HG02840 (cell line): ENCODE measurements around the gene THBS4.
A peak's percentile ranks its signal among the peaks of the same experiment; 100 is the strongest.

Experiments used
- ATAC-seq: cut with Tn5 transposase; IDR thresholded peaks from one replicate; pipeline ENCODE4 v1.9.1; 2021; ENCODE audit warnings: mild to moderate bottlenecking, moderate library complexity, moderate number of reproducible peaks; ENCODE audit not compliant: unreplicated experiment, low FRiP score

The THBS4 gene

DNA sequence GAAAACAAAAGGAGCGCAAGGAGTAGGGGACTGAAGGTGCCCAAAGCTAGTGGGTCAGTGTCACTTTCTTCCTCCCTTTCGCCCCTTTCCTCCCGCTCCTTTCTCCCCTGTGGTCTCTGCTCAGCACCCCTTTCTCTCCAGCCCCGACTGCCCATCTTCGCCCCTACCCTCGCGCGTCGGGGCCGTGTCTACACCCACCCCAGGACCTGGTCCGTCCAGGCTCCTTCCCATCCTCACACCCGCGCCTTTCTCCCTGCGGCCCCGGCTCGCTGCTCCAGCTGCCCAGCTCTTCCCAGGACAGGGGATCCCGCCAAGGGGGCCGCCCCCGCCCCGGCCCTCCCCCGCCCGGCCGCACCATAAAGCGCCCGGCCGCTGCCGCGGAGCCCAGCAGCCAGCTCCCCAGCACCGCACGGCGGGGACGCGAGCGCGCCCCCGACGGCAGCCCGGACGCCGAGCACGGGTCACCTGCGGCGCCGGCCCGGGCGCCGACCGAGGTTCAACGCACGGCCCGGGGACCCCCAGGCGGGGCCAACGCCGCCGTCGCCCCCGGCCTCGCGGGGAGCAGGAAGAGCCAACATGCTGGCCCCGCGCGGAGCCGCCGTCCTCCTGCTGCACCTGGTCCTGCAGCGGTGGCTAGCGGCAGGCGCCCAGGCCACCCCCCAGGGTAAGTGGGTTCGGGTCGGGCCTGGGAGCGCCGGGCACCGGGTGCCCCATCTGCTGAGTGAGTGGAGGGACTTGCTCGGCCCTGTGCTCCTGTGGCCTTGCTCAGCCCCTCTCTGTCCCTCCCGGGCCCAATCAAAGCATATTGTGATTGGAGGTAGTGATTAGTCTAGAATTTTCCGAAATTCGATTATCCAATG is at the start of gene THBS4:
TSS of gene THBS4 (plus strand) at position 387 of the 860 bp plus-strand sequence. CDS start at position 577, 190 bp downstream.
- no peak for ATAC-seq

DNA sequence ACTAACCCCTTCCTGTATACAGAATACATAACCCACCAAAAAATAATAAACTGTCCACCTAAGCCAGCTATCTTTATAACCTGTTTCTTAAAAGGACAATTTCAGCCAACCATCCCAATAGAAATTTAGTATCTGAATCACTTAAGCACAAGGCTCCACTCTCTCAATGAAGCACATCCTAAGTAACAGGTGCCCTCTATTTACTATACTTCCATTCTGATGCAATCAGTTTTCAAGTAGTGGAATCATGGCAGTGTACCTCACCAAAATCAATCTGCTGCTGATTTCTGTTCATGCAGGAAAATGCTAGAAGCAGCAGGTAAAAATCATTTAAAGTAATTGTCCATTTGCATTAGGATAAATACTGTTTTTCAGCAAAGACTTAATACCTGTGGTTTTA is 48.9 kb upstream of the THBS4 start:
- no peak for ATAC-seq

DNA sequence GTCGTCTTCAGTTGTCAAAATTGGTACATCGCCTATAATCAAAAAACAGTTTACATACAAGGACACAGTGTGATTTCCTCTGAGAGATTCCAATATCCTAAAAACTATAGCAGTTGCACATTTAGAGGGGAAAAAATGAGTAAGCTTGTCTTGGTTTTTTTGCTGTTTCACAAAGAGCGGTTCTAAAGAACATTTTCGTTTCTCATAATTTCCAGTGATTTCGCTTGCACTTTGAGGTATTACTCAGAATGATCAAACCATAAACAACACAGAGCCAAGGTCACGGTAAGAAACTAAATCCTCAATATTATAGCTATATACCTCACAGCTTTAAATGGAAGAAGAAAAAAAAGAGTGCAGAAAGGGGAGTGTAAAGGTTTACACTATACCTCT is 44.9 kb upstream of the THBS4 start:
- peak; percentile 48 for ATAC-seq

DNA sequence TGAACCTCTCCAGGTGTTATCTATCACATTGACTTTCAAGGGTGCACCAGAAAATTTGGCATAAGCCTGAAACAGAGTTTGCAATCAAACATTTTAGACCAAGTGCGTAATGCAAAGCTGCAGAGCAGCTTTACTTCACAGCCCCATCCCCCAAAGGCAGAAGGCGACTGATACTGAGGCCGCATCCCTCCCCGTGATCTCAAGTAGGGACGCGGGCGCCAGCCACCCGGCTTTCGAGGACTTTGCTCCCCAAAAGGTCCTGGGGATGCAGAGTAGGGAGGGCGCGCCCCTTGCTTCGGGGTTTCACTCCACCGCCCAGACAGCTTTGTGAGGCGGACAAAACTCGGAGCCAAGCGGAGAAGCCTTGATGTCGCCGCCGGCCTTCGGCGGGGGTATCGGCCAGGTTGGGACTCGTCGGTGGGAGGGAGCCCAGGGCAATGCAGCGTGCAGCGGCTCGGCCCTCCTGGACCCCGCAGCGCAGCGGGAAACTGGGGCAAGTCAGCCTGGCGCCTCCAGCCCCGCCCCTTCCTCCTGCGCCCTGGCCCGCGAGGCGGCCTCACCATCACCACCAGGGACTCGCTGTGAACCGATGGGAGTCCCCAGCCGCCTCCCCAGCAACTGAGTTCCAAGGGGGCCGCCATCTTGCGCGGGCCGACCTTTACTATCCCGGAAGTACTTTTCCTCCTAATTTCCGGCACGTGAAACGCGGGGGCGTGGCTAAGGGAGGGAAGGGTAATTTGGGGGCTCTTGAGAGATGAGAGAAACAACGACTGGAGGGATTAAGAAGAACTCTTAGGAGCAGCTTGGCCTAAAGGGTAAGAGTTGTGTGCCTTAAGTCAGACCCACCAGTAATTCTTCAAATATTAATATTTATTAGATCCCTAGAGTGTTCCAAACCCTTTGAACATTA is 44.3 kb upstream of the THBS4 start, which contains the start of gene MTX3:
TSS of gene MTX3 (minus strand) at position 665 of the 910 bp plus-strand sequence. CDS start at position 641, 24 bp downstream.
- ATAC-seq = peak; percentile 85

DNA sequence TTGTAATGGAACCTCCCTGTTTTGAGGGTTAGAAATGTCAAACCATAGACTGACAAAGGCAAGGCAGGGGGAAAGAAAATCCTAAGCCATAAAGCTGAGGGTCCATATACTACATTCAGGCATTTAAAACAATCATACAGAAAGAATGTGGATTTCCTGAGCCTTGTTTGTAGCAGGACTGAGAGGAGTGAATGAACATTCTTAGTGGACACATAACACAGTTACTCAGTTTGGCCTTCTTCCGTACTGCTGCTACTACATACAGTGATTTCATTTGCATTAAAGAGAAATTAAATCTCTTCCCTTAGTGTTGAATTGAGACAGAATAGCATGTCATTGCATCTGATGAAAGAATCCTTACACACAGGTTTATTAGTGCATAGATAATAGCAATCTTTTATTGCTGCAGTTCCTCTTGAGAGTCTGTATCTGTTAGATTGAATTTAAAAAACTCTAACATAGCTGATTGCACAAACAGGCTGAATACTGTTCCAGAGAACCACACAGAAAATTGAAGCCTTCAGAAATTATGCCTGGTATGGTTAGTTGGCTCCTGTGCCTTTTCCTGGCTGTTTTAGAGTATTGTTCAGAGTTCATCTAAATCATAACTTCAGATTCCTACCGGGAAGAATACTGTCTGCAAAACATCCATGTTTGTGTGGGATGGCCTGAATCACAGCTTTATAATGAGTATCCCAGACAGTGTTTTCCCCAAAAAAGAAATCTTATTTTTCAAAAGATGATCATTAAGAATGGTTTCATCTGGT is 42.1 kb upstream of the THBS4 start:
- ATAC-seq = no peak

DNA sequence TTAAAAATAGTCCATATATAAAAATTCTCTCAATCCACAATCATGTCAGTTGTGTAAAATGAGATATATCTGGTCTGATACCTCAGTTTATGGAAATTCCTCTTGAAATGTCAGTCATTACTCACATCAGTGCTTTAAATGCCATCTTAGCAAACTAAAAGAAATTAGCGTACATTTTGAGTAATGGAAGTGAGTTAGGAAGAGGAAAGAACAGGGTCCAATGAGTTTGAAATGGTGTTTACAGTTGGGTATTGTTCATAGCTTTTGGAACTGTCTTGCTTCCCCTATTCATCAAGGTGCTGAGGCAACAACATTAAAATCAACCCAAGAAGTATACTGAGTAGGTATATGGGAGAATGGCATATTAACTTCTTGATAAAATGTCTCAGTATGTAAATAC is 35.4 kb upstream of the THBS4 start:
- no peak for ATAC-seq

DNA sequence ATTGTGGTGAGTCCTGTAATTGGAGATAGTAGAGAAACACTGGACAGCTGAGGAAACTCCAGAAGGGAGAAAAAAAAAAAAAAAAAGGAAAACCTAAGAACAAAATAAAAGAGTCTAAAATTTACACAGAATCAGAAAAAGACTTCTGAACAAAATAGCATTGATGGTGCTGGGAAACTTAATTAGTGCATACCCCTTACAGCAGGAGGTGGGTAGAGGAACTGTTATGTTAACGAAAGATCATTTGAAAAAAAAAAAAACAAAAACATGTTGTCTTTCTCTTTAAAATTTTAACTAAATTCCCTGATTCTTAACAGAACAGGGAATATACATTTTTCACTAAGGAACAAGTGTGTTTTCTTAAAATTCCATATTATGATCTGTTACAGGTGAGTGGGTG is 32.5 kb upstream of the THBS4 start:
- ATAC-seq = no peak

DNA sequence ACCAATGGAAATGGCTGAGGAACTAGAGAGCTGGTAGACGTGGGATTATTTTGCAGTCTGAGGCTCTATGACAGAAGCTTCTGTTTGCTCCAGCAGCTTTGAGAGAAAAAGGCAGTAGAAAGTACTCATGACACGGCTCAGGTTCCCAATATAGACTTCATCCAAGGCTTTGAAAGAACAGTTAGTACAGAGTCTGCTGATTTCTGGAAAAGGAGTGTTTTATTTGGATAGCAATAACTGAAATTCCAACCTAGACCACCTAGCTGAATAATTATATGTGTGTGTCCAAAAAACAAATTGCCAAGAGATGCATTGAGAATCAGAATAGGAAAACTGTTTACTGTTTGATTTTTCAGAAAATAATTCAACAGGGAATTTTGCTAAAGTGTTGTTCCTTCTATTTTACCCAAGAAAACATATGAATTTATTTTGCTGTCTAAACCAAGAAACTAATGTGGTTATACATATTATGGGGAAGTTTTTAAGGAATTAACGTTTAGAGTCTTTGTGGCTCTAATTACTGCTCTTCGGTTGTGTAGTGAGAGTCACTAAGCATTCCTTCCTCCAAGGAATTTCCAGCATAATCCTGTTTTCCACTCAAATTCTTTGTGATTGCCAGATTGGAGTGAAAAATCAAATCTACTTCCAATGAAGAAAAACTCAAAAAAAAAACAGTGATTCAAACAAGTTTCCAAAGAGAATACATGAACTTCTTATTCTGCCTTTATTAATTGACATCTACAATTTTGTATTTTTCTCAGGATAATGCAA is 26.0 kb upstream of the THBS4 start:
- ATAC-seq = no peak

DNA sequence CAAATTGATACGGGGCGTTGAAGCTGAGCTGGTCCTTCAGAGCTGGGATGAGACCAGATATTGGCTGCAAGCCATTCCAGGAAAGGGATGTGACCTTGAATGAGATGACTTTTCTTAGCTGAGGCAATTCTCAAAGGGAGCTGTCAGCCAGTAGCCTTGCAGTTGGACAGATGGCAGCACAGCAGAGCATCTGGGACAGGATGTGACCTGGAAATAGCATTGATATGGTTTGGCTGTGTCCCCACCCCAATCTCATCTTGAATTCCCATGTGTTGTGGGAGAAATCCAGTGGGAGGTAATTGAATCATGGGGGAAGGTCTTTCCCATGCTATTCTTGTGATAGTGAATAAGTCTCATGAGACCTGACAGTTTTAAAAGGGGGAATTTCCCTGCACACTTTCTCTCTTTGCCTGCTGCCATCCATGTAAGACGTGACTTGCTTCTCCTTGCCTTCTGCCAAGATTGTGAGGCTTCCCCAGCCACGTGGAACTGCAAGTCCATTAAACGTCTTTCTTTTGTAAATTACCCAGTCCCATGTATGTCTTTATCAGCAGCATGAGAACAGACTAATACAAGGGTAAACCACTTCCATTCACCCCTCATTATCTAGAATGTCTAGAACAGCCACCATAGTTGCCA is 24.3 kb upstream of the THBS4 start:
- no peak for ATAC-seq

DNA sequence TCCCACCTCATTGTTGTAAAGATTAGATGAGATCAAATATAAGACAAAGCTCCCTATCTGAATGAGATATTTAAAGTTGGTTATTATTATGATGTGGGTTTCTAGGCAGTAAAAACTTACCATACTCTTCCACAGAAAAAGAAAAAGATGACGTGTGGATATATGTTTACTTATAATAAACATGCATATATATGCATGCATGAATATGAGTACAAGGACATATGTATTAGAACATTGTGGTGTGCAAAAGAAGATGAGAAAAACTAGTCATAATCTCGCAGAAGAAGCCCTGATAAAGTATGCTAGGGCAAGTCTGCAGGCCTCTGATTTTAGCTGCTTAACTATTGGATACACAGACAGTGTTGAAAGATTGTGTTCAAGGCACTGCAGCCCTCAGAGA is 10.1 kb upstream of the THBS4 start:
- no peak for ATAC-seq

DNA sequence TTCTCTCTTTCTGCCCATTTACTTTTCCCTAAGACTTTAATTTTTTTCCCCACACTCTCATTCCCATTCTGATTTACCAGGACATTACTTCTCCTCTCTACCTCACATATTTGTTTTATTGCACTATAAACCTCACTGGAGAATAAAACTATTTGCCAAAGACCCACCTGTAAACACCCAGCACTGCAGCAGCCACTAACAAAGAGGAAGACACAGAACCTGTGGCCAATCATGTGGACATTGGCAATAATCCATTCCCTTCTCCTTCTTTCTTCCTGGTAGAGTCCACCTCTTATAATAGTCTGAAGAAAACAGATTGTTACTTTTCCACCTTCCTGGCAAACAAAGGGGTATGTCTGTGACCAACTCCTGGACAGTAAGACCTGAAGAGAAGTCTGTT is 8.3 kb upstream of the THBS4 start:
- no peak for ATAC-seq

DNA sequence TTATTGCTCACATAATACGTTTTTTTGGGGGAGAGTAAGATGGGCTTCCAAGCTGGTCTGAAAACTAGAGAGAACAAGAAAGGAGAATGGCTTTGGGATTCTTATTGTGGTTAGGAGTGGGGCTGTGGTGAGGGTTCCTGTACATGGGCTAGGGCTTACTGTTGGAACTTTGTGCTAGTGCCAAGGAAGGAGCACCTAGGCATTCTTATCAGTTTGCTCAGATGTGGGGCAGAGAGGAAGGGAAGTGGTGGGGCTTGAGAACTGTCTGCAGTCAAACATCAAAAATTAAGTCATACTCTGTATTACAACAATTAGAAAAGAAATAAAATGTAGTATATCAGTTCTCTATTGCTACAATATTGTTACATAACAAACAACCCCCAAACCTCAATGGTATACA is 4.0 kb upstream of the THBS4 start:
- ATAC-seq = no peak

DNA sequence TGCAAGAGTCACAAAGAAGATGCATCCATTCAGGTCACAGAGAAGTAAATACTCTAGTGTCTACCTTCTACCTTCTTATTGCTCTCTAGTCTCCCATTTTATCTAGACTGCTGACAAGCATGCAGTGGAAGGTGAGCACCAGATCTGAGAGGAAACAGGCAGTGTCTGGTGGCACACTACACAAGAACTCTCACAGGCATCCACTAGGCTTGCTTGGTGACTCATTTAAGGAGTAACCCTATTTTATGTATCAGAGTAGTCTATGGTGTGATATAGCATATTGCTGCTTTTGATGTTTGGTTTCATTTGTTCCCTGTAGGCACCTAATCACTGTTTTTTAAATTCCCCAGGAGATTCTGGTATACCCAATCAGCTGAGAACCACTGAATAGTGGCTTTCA is 1.6 kb upstream of the THBS4 start:
- no peak for ATAC-seq

DNA sequence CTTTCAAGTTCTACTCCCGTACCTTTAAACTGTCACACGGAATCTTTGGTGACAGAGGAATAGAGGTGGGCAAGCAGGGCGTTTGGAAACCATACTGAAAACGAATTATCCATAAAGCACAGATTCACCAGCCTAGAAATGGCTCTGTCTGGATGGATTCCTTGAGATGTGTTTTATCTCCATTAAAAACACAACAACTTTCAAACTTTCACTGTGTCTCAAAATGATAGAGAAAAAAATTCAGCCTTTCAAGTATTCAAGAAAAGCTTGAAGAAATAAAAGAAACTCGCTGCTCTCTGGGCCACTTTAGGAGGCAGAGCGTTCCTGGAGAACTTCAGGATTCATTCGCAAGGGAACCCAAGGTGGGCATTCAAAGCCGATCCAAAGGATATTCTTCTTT is 589 bp upstream of the THBS4 start:
- no peak for ATAC-seq

DNA sequence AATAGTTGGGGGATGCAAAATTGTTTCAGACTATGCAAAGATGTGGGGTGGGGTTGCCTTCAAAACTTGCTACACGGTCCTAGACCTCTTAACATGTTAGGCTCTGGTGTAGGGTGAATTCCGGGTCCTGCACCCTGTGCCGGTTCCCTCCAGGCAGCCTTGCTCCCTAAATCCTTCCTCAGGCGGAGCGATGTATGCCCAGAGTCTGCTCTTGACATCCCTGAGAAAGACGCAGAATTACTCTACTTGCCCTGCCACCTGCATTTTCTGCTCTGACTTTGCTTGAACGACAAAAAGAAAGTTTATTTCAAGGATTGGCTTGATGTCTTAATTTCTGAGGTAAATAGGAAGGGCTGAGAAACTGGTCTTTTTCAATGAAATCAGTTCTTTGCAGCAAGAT is 691 bp downstream of the THBS4 start:
- ATAC-seq = no peak

DNA sequence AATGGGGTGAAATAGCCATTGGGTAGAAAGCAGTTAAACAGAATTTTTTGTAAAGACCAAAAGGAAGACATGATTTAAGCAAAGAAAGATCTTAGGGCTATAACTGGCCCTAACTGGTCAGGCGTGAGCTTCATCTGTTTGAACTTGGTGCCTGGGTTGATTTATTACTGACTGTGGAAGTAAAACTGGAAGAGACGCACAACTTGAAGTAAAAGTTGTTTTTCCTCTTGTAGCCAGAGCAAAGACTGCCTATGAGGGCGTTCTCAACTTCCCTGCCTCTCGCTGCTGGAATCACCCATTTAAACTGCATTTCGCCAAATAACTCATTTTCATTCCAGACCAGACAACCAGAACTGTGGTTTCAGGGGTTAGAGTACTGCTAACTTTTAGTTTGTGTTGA is 1.5 kb downstream of the THBS4 start:
- no peak for ATAC-seq

DNA sequence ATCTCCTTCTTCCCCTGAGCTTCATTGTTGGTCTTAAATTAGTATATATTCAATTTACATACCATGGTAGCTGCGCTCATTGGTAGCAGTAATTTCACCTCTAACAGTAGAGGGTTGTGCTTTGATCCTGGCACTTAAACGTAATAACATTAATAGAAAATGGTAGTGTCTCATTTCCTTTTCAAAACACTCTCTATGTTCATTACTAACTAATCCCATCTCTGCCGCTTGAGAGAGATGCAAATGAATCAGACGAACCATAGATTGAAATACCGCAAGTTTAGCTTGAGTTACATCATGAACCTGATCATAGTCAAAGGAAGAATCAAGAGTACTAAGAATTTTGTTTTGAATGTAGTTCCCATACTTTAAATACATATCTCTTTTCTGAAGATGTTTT is 2.2 kb downstream of the THBS4 start:
- ATAC-seq = no peak

DNA sequence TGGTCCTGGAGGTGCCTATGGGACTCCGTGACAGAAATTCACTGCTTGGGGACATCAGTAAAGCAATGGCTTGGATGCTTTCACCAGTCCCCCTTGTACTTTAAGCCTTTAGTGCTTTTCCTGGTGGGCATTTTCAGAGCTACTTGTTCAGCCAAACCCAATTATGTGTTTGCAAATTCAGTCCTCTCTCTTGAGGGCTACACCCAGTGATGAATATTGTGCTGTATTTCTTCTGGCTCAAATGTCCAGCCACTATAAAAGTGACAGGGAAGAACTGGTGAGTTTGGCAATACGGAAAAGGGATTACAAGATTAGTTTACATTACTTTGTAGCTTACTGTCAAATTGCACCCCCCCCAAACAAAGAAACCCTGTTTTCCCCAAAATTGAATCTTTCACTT is 4.5 kb downstream of the THBS4 start:
- no peak for ATAC-seq

DNA sequence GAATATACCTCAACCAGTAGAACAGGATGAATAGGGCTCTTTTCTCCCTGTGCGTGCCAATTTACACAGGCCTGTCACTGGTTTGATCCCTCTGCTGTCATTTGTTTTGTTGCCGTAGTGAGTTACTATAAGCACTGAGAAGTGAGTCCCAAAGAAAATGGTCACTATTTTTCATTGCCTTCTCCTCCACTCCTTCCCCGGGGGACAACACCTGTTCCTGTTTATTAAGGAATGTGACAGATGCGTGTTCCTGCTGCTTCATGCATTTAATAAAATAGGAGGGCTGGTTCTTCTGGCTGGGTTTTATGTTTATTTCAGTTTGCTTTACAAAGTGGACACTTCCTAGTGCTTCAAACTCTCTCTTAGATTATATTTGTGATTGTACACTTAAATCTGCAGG is 6.4 kb downstream of the THBS4 start:
- no peak for ATAC-seq
